Measurements from ENCODE around the gene PPP2R5E. TPM values are rescaled to one million over a fixed set of nuclear protein-coding genes. Genes with fewer than 3 reads are reported as not detected.

Gene PPP2R5E
- total and polyA plus RNA-seq, 10 of the 15 experiments (the other 5 are each of a cell fraction or from before 2014, with no cell fraction given), result 11.4 to 56.2 (median 22.7) TPM

GRCh38 chr14:63367742-63368364, 175.3 kb downstream of the PPP2R5E start (continued):
- TF ChIP-seq, protein P1, sequence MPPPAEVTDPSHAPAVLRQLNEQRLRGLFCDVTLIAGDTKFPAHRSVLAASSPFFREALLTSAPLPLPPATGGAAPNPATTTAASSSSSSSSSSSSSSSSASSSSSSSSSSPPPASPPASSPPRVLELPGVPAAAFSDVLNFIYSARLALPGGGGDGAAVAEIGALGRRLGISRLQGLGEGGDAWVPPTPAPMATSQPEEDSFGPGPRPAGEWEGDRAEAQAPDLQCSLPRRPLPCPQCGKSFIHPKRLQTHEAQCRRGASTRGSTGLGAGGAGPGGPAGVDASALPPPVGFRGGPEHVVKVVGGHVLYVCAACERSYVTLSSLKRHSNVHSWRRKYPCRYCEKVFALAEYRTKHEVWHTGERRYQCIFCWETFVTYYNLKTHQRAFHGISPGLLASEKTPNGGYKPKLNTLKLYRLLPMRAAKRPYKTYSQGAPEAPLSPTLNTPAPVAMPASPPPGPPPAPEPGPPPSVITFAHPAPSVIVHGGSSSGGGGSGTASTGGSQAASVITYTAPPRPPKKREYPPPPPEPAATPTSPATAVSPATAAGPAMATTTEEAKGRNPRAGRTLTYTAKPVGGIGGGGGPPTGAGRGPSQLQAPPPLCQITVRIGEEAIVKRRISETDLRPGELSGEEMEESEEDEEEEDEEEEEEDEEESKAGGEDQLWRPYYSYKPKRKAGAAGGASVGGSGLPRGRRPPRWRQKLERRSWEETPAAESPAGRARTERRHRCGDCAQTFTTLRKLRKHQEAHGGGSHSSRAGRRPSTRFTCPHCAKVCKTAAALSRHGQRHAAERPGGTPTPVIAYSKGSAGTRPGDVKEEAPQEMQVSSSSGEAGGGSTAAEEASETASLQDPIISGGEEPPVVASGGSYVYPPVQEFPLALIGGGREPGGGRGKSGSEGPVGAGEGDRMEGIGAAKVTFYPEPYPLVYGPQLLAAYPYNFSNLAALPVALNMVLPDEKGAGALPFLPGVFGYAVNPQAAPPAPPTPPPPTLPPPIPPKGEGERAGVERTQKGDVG (CRISPR knock-in tag; IDR thresholded peaks at IDR 0.05), result no peak

GRCh38 chr14:63362389-63362819, 180.8 kb downstream of the PPP2R5E start:
- FAIRE-seq, result no peak
- ChIA-PET RAD21 (ENCODE audit: unreplicated experiment) (no interaction called here), CTCF (no interaction called here), SMC1A (ENCODE audit: uncharacterized antibody, unreplicated experiment) (no interaction called here), POLR2A (no interaction called here)
- intact Hi-C loops (cut with micrococcal nuclease; ENCODE audit: unreplicated experiment), result no loop called here
- H3K4me2 ChIP-seq (ENCODE audit: control insufficient read depth, insufficient read depth), result no peak overlapping the region
- in situ Hi-C loops (cut with MboI), result no loop called here
- no peaks in the 10 kb centered on the region for H4K20me1 ChIP-seq (ENCODE audit: control insufficient read depth, insufficient read depth)
- WGBS (ENCODE audit: insufficient coverage, insufficient replicate concordance, low lambda C conversion rate, missing lambda C conversion rate), result 73% methylated on average over 8 of the region's 8 CpGs
- no peak overlapping the region for H2AFZ ChIP-seq (ENCODE audit: control insufficient read depth, low read depth, low read length)
- no peak for TF ChIP-seq RCOR1 (conservative IDR thresholded peaks at IDR 0.05; ENCODE audit: low read depth, low read length)
- peak; percentile 74 for TF ChIP-seq BCL3 (IDR thresholded peaks at IDR 0.05; ENCODE audit: borderline replicate concordance, insufficient read depth, low read depth, low read length, poor library complexity, severe bottlenecking)
- ATAC-seq, result no peak
- H3K9ac ChIP-seq (ENCODE audit: control insufficient read depth, insufficient read depth, low read length), result no peak overlapping the region
- no peak for DNase-seq (ENCODE audit: low read depth, low spot score)
- H3K4me1 ChIP-seq (ENCODE audit: control insufficient read depth, insufficient read depth, low read length), result no peaks in the 10 kb centered on the region
- BruUV-seq (replicated peaks), result no TSS peak
- H3K27ac ChIP-seq (ENCODE audit: control insufficient read depth, insufficient read depth), result no peak overlapping the region
- H3K9me3 ChIP-seq (replicated peaks; ENCODE audit: control insufficient read depth, insufficient read depth, low read length), result no peaks in the 10 kb centered on the region
- no peaks in the 10 kb centered on the region for H3K79me2 ChIP-seq (ENCODE audit: control insufficient read depth, insufficient read depth, low read length)
- no peaks in the 10 kb centered on the region for H3K36me3 ChIP-seq (ENCODE audit: control insufficient read depth in 2 of 2, insufficient read depth in 2 of 2, low read length in 1 of 2)
- H3K4me3 ChIP-seq, result no peak overlapping the region
- no peaks in the 10 kb centered on the region for H3K27me3 ChIP-seq (replicated peaks in 1 of 2; ENCODE audit: control insufficient read depth in 2 of 2, insufficient read depth in 2 of 2, low read length in 1 of 2)

Measured in GM12878 (cell line).